GM12865 (cell line): Measurements from ENCODE around the gene TIE1.

Experiments used
- DNase-seq: peaks from one replicate; pipeline ENCODE4 v3.0.0; 2010; ENCODE audit warnings: low read depth
- H3K4me3 ChIP-seq: 2 replicates; pipeline ENCODE4 v1.5.1; 2011; ENCODE audit warnings: mild to moderate bottlenecking, low read depth, low read length, control low read depth
- CTCF ChIP-seq: IDR thresholded peaks from 2 replicates; pipeline ENCODE4 v1.5.1; 2011; ENCODE audit warnings: low read length, control low read depth, low read depth, inconsistent platforms; ENCODE audit not compliant: insufficient read depth; ENCODE audit errors: missing control alignments

Gene TIE1

GRCh38 chr1:43269627-43270375 is 31.0 kb upstream of the TIE1 start, which contains the start of gene TMEM125:
Gene TMEM125 (plus strand): TSS chr1:43269983. CDS start chr1:43272723, 2,740 bp downstream.
- H3K4me3 ChIP-seq, result no peak within 1 kb of the TSS
- TF ChIP-seq CTCF, result no peak
- no peak for DNase-seq

GRCh38 chr1:43270421-43271095 is 30.2 kb upstream of the TIE1 start:
- no peak for DNase-seq
- H3K4me3 ChIP-seq, result no peak overlapping the region
- TF ChIP-seq CTCF, result no peak

- no peak overlapping the region for H3K4me3 ChIP-seq
- no peak for TF ChIP-seq CTCF
These were observed 29.3 kb upstream of the TIE1 start for GRCh38 chr1:43271186-43272118.

GRCh38 chr1:43272161-43272560 is 28.6 kb upstream of the TIE1 start:
- no peak for TF ChIP-seq CTCF

More at GRCh38 chr1:43271186-43272118, 29.3 kb upstream of the TIE1 start:
- no peak for DNase-seq

GRCh38 chr1:43272576-43273571 is 27.9 kb upstream of the TIE1 start:
- no peak for DNase-seq
- no peak for TF ChIP-seq CTCF
- no peak overlapping the region for H3K4me3 ChIP-seq

More at GRCh38 chr1:43272161-43272560, 28.6 kb upstream of the TIE1 start:
- no peak overlapping the region for H3K4me3 ChIP-seq
- DNase-seq, result no peak
